MCF 10A (cell line): ENCODE data around the gene FGGY. TPM values are rescaled to one million over a fixed set of nuclear protein-coding genes. Genes with fewer than 3 reads are reported as not detected.

Experiments used
- BruUV-seq: library from RNA; stranded (reverse); fragments of 400-500 nt; replicated peaks from 2 replicates; lab custom pipeline; 2021; lab: Mats Ljungman, UMichigan
- CTCF ChIA-PET: fragments of 300-600 bp; sonication (Branson Sonifier 250); formaldehyde crosslinking; extraction: SDS; loops from one replicate; lab custom pipeline; 2021; ENCODE audit warnings: antibody characterized with exemption, inconsistent platforms; lab: Yijun Ruan, JAX
- POLR2A ChIA-PET: fragments of 300-600, 350-650 bp; sonication (Branson Sonifier 250); formaldehyde crosslinking; extraction: SDS; loops from one replicate; lab custom pipeline; 2020; ENCODE audit warnings: antibody characterized with exemption, inconsistent platforms; lab: Yijun Ruan, JAX
- DNase-seq: peaks from one replicate; pipeline ENCODE4 v3.0.0-alpha.2; 2018; ENCODE audit not compliant: unreplicated experiment
- H3K27ac Mint-ChIP-seq: one replicate; pipeline ENCODE4 v1.8.0; 2022; ENCODE audit warnings: mild to moderate bottlenecking, low read depth, mixed read lengths; ENCODE audit not compliant: unreplicated experiment
- H3K27me3 Mint-ChIP-seq: one replicate; pipeline ENCODE4 v1.8.0; 2022; ENCODE audit warnings: mixed read lengths; ENCODE audit not compliant: insufficient read depth, unreplicated experiment
- H3K36me3 Mint-ChIP-seq: one replicate; pipeline ENCODE4 v1.8.0; 2022; ENCODE audit warnings: mild to moderate bottlenecking, moderate library complexity, mixed read lengths; ENCODE audit not compliant: insufficient read depth, unreplicated experiment
- H3K4me1 Mint-ChIP-seq: one replicate; pipeline ENCODE4 v1.8.0; 2022; ENCODE audit warnings: mixed read lengths; ENCODE audit not compliant: insufficient read depth, unreplicated experiment
- H3K4me3 Mint-ChIP-seq: one replicate; pipeline ENCODE4 v1.8.0; 2022; ENCODE audit warnings: mild to moderate bottlenecking, moderate library complexity, mixed read lengths; ENCODE audit not compliant: unreplicated experiment
- H3K9me3 Mint-ChIP-seq: one replicate; pipeline ENCODE4 v1.8.0; 2022; ENCODE audit warnings: mixed read lengths; ENCODE audit not compliant: unreplicated experiment
- CTCF ChIP-seq: fragments of 200-600 bp; IDR thresholded peaks from one replicate; pipeline ENCODE4 v1.8.0; 2022; ENCODE audit warnings: antibody characterized with exemption, mild to moderate bottlenecking; ENCODE audit not compliant: unreplicated experiment
- intact Hi-C: fragments of 100-400 bp; cut with micrococcal nuclease; formaldehyde crosslinking; loops from 2 replicates; pipeline ENCODE4 v1.14.1; 2022
- total RNA-seq: library from RNA; stranded (reverse); gene quantifications from 2 replicates; pipeline ENCODE4 v1.2.3, GENCODE V29; 2022

FGGY gene
- total RNA-seq, 1 experiment from 2014 or later: 10.6 TPM

GRCh38 chr1:59480188-59480888 is 183.4 kb downstream of the FGGY start:
- CTCF ChIA-PET: no interaction called here
- Mint-ChIP-seq H3K36me3 (no peaks in the 10 kb centered on the region), H3K27me3 (no peaks in the 10 kb centered on the region), H3K27ac (no peak overlapping the region), H3K4me3 (no peak overlapping the region), H3K9me3 (no peaks in the 10 kb centered on the region), H3K4me1 (peaks cover 20% of the 10 kb centered on the region)
- no peak for DNase-seq
- TF ChIP-seq CTCF: no peak
- POLR2A ChIA-PET: no interaction called here
- intact Hi-C loops: no loop called here
- BruUV-seq: no TSS peak

- BruUV-seq: no TSS peak
- no peaks in the 10 kb centered on the region for H3K27me3 Mint-ChIP-seq
- no peak overlapping the region for H3K27ac Mint-ChIP-seq
- H3K9me3 Mint-ChIP-seq: no peaks in the 10 kb centered on the region
- ChIA-PET CTCF (no interaction called here), POLR2A (no interaction called here)
- peaks cover 32% of the 10 kb centered on the region for H3K4me1 Mint-ChIP-seq
- H3K36me3 Mint-ChIP-seq: no peaks in the 10 kb centered on the region
- DNase-seq: no peak
- H3K4me3 Mint-ChIP-seq: no peak overlapping the region
- intact Hi-C loops: no loop called here
- TF ChIP-seq CTCF: no peak
Observed at GRCh38 chr1:59481881-59482505, 185.1 kb downstream of the FGGY start.

GRCh38 chr1:59482986-59483385 is 186.1 kb downstream of the FGGY start:
- no peak for TF ChIP-seq CTCF
- Mint-ChIP-seq H3K36me3 (no peaks in the 10 kb centered on the region), H3K27me3 (no peaks in the 10 kb centered on the region), H3K27ac (peak overlapping the region; percentile 57), H3K4me1 (peaks cover 30% of the 10 kb centered on the region), H3K9me3 (no peaks in the 10 kb centered on the region), H3K4me3 (no peak overlapping the region)
- POLR2A ChIA-PET: interaction anchor here (1.3 to 2.7 kb wide), 3 partner anchors 19 to 56 kb away, joined by 4 to 7 read pairs (median 6); no protein-coding TSS in a partner anchor
- intact Hi-C loops: no loop called here
- CTCF ChIA-PET: interaction anchor here (0.7 kb wide), 2 partner anchors 52 to 229 kb away, joined by 3 to 4 read pairs; no protein-coding TSS in a partner anchor
- DNase-seq: no peak
- BruUV-seq: no TSS peak

- H3K4me1 Mint-ChIP-seq: peaks cover 30% of the 10 kb centered on the region
- intact Hi-C loops: no loop called here
- H3K36me3 Mint-ChIP-seq: no peaks in the 10 kb centered on the region
- H3K9me3 Mint-ChIP-seq: no peaks in the 10 kb centered on the region
- CTCF ChIA-PET: no interaction called here
- POLR2A ChIA-PET: interaction anchor here (0.9 to 2.7 kb wide), 4 partner anchors 18 to 57 kb away, joined by 3 to 7 read pairs (median 5); no protein-coding TSS in a partner anchor
- BruUV-seq: no TSS peak
- no peaks in the 10 kb centered on the region for H3K27me3 Mint-ChIP-seq
- peak overlapping the region; percentile 57 for H3K27ac Mint-ChIP-seq
- TF ChIP-seq CTCF: no peak
- H3K4me3 Mint-ChIP-seq: no peak overlapping the region
- DNase-seq: peak; percentile 78
Observed at GRCh38 chr1:59484096-59484495, 187.2 kb downstream of the FGGY start.
